GM12801 (cell line): Measurements from ENCODE around the gene PDE8A.

Experiments used
- CTCF ChIP-seq: IDR thresholded peaks from one replicate; pipeline ENCODE4 v1.5.1; 2011; ENCODE audit warnings: control low read depth; ENCODE audit not compliant: insufficient read length; ENCODE audit errors: extremely low read depth

Gene PDE8A

GRCh38 chr15:84962955-84963354 lies 18.7 kb upstream of the PDE8A start:
- no peak for TF ChIP-seq CTCF

GRCh38 chr15:84967380-84967779 lies 14.3 kb upstream of the PDE8A start:
- no peak for TF ChIP-seq CTCF

- no peak for TF ChIP-seq CTCF
Measured at GRCh38 chr15:84968301-84968700, 13.4 kb upstream of the PDE8A start.

- no peak for TF ChIP-seq CTCF
Measured at GRCh38 chr15:84969257-84969656, 12.4 kb upstream of the PDE8A start.

GRCh38 chr15:84970843-84971242 lies 10.8 kb upstream of the PDE8A start:
- TF ChIP-seq CTCF, result no peak

GRCh38 chr15:84973492-84974460 lies 7.9 kb upstream of the PDE8A start:
- TF ChIP-seq CTCF, result no peak

GRCh38 chr15:84975871-84976351 lies 5.7 kb upstream of the PDE8A start:
- TF ChIP-seq CTCF, result no peak
